Memory B cell (primary cell): ENCODE measurements around the gene FKBP15.
"Not testable (repeated sequence)": the region's sequence is repeated elsewhere in the genome, so short reads cannot be mapped to it uniquely, and the experiment has no call there.

Source experiments
- ATAC-seq: fragments of 150-1000 bp; cut with Tn5 transposase; 2 replicates; pipeline ENCODE4 v1.10.0; 2021; ENCODE audit warnings: low read depth, mild to moderate bottlenecking, moderate library complexity
- DNase-seq, 2 donors: peaks; one replicate each; pipeline ENCODE4 v3.0.0; 2022; ENCODE audit warnings: low spot score in 2 of 2
- H3K27ac Mint-ChIP-seq: one replicate; pipeline ENCODE4 v1.8.0; 2022; ENCODE audit warnings: mild to moderate bottlenecking, moderate library complexity, mixed read lengths
- H3K27me3 Mint-ChIP-seq: one replicate; pipeline ENCODE4 v1.8.0; 2022; ENCODE audit warnings: mixed read lengths
- H3K36me3 Mint-ChIP-seq: one replicate; pipeline ENCODE4 v1.8.0; 2022; ENCODE audit warnings: mild to moderate bottlenecking, mixed read lengths
- H3K4me1 Mint-ChIP-seq: one replicate; pipeline ENCODE4 v1.8.0; 2022; ENCODE audit warnings: mixed read lengths
- H3K4me3 Mint-ChIP-seq: one replicate; pipeline ENCODE4 v1.8.0; 2022; ENCODE audit warnings: mild to moderate bottlenecking, moderate library complexity, mixed read lengths
- H3K9me3 Mint-ChIP-seq: one replicate; pipeline ENCODE4 v1.8.0; 2022; ENCODE audit warnings: mixed read lengths

Gene FKBP15

GRCh38 chr9:113140896-113141295 is 80.2 kb downstream of the FKBP15 start:
- DNase-seq, H3K36me3 Mint-ChIP-seq, H3K27ac Mint-ChIP-seq, ATAC-seq, H3K4me1 Mint-ChIP-seq, H3K9me3 Mint-ChIP-seq, H3K4me3 Mint-ChIP-seq: not testable (repeated sequence)
- H3K27me3 Mint-ChIP-seq = peaks cover 18% of the 10 kb centered on the region

GRCh38 chr9:113139953-113140352 is 81.1 kb downstream of the FKBP15 start:
- no peak for ATAC-seq
- no peak overlapping the region for H3K27ac Mint-ChIP-seq
- peaks cover 8% of the 10 kb centered on the region for H3K9me3 Mint-ChIP-seq
- H3K27me3 Mint-ChIP-seq = peaks cover 16% of the 10 kb centered on the region
- no peaks in the 10 kb centered on the region for H3K4me1 Mint-ChIP-seq
- H3K4me3 Mint-ChIP-seq = no peak overlapping the region
- no peak for DNase-seq
- H3K36me3 Mint-ChIP-seq = peaks cover 3% of the 10 kb centered on the region

GRCh38 chr9:113139225-113139829 is 81.8 kb downstream of the FKBP15 start:
- Mint-ChIP-seq H3K4me3 (no peak overlapping the region), H3K27me3 (peaks cover 12% of the 10 kb centered on the region), H3K27ac (no peak overlapping the region), H3K36me3 (no peaks in the 10 kb centered on the region), H3K4me1 (no peaks in the 10 kb centered on the region), H3K9me3 (peaks cover 8% of the 10 kb centered on the region)
- ATAC-seq = no peak
- DNase-seq = no peak

- Mint-ChIP-seq H3K4me3 (no peak overlapping the region), H3K27ac (no peak overlapping the region), H3K9me3 (peaks cover 8% of the 10 kb centered on the region), H3K36me3 (no peaks in the 10 kb centered on the region), H3K4me1 (no peaks in the 10 kb centered on the region), H3K27me3 (peaks cover 12% of the 10 kb centered on the region)
- DNase-seq (no peak), ATAC-seq (no peak)
Observed at GRCh38 chr9:113138760-113139159, 82.3 kb downstream of the FKBP15 start.

GRCh38 chr9:113137196-113138168 is 83.6 kb downstream of the FKBP15 start:
- Mint-ChIP-seq H3K27me3 (peaks cover 10% of the 10 kb centered on the region), H3K4me3 (no peak overlapping the region), H3K4me1 (no peaks in the 10 kb centered on the region), H3K36me3 (no peaks in the 10 kb centered on the region), H3K9me3 (peaks cover 9% of the 10 kb centered on the region), H3K27ac (no peak overlapping the region)
- DNase-seq (no peak), ATAC-seq (no peak)

- Mint-ChIP-seq H3K4me1 (no peaks in the 10 kb centered on the region), H3K4me3 (no peak overlapping the region), H3K27ac (no peak overlapping the region)
Observed at GRCh38 chr9:113131689-113132151, 89.4 kb downstream of the FKBP15 start.

GRCh38 chr9:113129884-113130283 is 91.2 kb downstream of the FKBP15 start:
- H3K9me3 Mint-ChIP-seq = peaks cover 2% of the 10 kb centered on the region
- no peak overlapping the region for H3K4me3 Mint-ChIP-seq
- H3K36me3 Mint-ChIP-seq = no peaks in the 10 kb centered on the region
- peaks cover 2% of the 10 kb centered on the region for H3K4me1 Mint-ChIP-seq
- peaks cover 10% of the 10 kb centered on the region for H3K27me3 Mint-ChIP-seq
- ATAC-seq = no peak
- no peak for DNase-seq
- no peak overlapping the region for H3K27ac Mint-ChIP-seq

More at GRCh38 chr9:113131689-113132151, 89.4 kb downstream of the FKBP15 start:
- H3K36me3 Mint-ChIP-seq = no peaks in the 10 kb centered on the region
- peaks cover 2% of the 10 kb centered on the region for H3K9me3 Mint-ChIP-seq
- DNase-seq = no peak
- peaks cover 12% of the 10 kb centered on the region for H3K27me3 Mint-ChIP-seq
- ATAC-seq = no peak

- no peak for ATAC-seq
- peaks cover 10% of the 10 kb centered on the region for H3K27me3 Mint-ChIP-seq
- DNase-seq = no peak
- H3K4me1 Mint-ChIP-seq = peaks cover 2% of the 10 kb centered on the region
- H3K27ac Mint-ChIP-seq = no peak overlapping the region
- H3K4me3 Mint-ChIP-seq = no peak overlapping the region
- H3K36me3 Mint-ChIP-seq = no peaks in the 10 kb centered on the region
- H3K9me3 Mint-ChIP-seq = peaks cover 2% of the 10 kb centered on the region
Observed at GRCh38 chr9:113129466-113129865, 91.6 kb downstream of the FKBP15 start.

GRCh38 chr9:113125386-113126035 is 95.6 kb downstream of the FKBP15 start:
- peak; percentile 39 for ATAC-seq

GRCh38 chr9:113118829-113119228 is 102.2 kb downstream of the FKBP15 start:
- H3K4me3 Mint-ChIP-seq, H3K9me3 Mint-ChIP-seq, H3K4me1 Mint-ChIP-seq, DNase-seq, H3K36me3 Mint-ChIP-seq, ATAC-seq, H3K27me3 Mint-ChIP-seq, H3K27ac Mint-ChIP-seq: not testable (repeated sequence)

More at GRCh38 chr9:113125386-113126035, 95.6 kb downstream of the FKBP15 start:
- H3K27me3 Mint-ChIP-seq = peaks cover 8% of the 10 kb centered on the region
- no peak overlapping the region for H3K4me3 Mint-ChIP-seq
- peaks cover 2% of the 10 kb centered on the region for H3K4me1 Mint-ChIP-seq
- H3K9me3 Mint-ChIP-seq = no peaks in the 10 kb centered on the region
- H3K36me3 Mint-ChIP-seq = no peaks in the 10 kb centered on the region
- H3K27ac Mint-ChIP-seq = no peak overlapping the region
- no peak for DNase-seq
